Mucosa of descending colon (tissue), 3 donors: ENCODE results near the gene RNF121. TPM values are rescaled to one million over a fixed set of nuclear protein-coding genes. Genes with fewer than 3 reads are reported as not detected.

Experiments used
- ATAC-seq: fragments of 200-7000 bp; cut with Tn5 transposase; one replicate; pipeline ENCODE4 v1.9.1; 2020; ENCODE audit warnings: mild to moderate bottlenecking, moderate library complexity
- DNase-seq, 3 donors: peaks; one replicate each; pipeline ENCODE4 v3.0.0-alpha.2; 2020
- H3K36me3 ChIP-seq: fragments of 200-600 bp; one replicate; pipeline ENCODE4 v1.8.0; 2021; ENCODE audit warnings: low read depth, mild to moderate bottlenecking
- H3K4me1 ChIP-seq: fragments of 200-600 bp; one replicate; pipeline ENCODE4 v1.8.0; 2021; ENCODE audit warnings: low read depth, mild to moderate bottlenecking
- H3K4me3 ChIP-seq: fragments of 200-600 bp; one replicate; pipeline ENCODE4 v1.8.0; 2021; ENCODE audit warnings: mild to moderate bottlenecking
- H3K9me3 ChIP-seq: fragments of 200-600 bp; one replicate; pipeline ENCODE4 v1.8.0; 2021; ENCODE audit warnings: mild to moderate bottlenecking
- CTCF ChIP-seq: fragments of 200-600 bp; IDR thresholded peaks from one replicate; pipeline ENCODE4 v1.8.0; 2022; ENCODE audit warnings: antibody characterized with exemption, mild to moderate bottlenecking
- intact Hi-C, 2 donors: fragments of 100-400 bp; cut with DNase I in 1 of 2; cut with micrococcal nuclease in 1 of 2; formaldehyde crosslinking; loops; one replicate each; pipeline versions ENCODE4 v1.11.0 to v1.11.1; 2022; cut with DNase I, micrococcal nuclease
- total RNA-seq, 3 donors: library from RNA; stranded (reverse); fragmentation: NEBNext Ultra II Directional in 2 of 3; extraction: Animal tissue kit (Norgen Biotek cat#: 25700) in 2 of 3; gene quantifications; one replicate each; pipeline versions ENCODE4 v1.2.1 to v1.2.4, GENCODE V29; 2021 to 2023
- donor health status: DM: no; HTN: no; CAD: no; lungs with moderate emphysema.
- donor health status: DM: no; HTN: no; CAD: no.
- donor health status: DM: no; HTN: yes; CAD: no.

The RNF121 gene
- total RNA-seq, 3 donors from 2014 or later = 37.0 to 41.0 (median 37.4) TPM

- H3K9me3 ChIP-seq = no peaks in the 10 kb centered on the region
- peaks cover 34% of the 10 kb centered on the region for H3K36me3 ChIP-seq
- no peak for TF ChIP-seq CTCF
- ATAC-seq = no peak
- H3K4me3 ChIP-seq = no peak overlapping the region
- no peaks in the 10 kb centered on the region for H3K4me1 ChIP-seq
- intact Hi-C loops = no loop called here
- DNase-seq = no peak
Measured at GRCh38 chr11:72007587-72007986, 78.7 kb downstream of the RNF121 start.

- DNase-seq (no peak), ATAC-seq (no peak)
- H3K9me3 ChIP-seq = no peaks in the 10 kb centered on the region
- H3K36me3 ChIP-seq = peaks cover 39% of the 10 kb centered on the region
- no peak overlapping the region for H3K4me3 ChIP-seq
- no peak for TF ChIP-seq CTCF
- no peaks in the 10 kb centered on the region for H3K4me1 ChIP-seq
- intact Hi-C loops = no loop called here
Measured at GRCh38 chr11:72008728-72009127, 79.9 kb downstream of the RNF121 start.

GRCh38 chr11:72009156-72009555 lies 80.3 kb downstream of the RNF121 start:
- Histone ChIP-seq H3K36me3 (peaks cover 39% of the 10 kb centered on the region), H3K9me3 (no peaks in the 10 kb centered on the region), H3K4me1 (no peaks in the 10 kb centered on the region), H3K4me3 (no peak overlapping the region)
- ATAC-seq (no peak), DNase-seq (no peak)
- intact Hi-C loops = no loop called here
- no peak for TF ChIP-seq CTCF

GRCh38 chr11:72010529-72011233 lies 81.8 kb downstream of the RNF121 start:
- intact Hi-C loops = no loop called here
- no peak overlapping the region for H3K4me3 ChIP-seq
- ATAC-seq (no peak), DNase-seq (no peak)
- peaks cover 39% of the 10 kb centered on the region for H3K36me3 ChIP-seq
- no peaks in the 10 kb centered on the region for H3K4me1 ChIP-seq
- H3K9me3 ChIP-seq = no peaks in the 10 kb centered on the region
- TF ChIP-seq CTCF = no peak

GRCh38 chr11:72012091-72012630 lies 83.3 kb downstream of the RNF121 start:
- H3K4me3 ChIP-seq = no peak overlapping the region
- no peak for ATAC-seq
- intact Hi-C loops = no loop called here
- DNase-seq = no peak
- H3K4me1 ChIP-seq = no peaks in the 10 kb centered on the region
- peaks cover 37% of the 10 kb centered on the region for H3K36me3 ChIP-seq
- no peaks in the 10 kb centered on the region for H3K9me3 ChIP-seq
- TF ChIP-seq CTCF = no peak
